HG03558 (cell line): ENCODE measurements around the gene DRD5.

ENCODE experiments used
- ATAC-seq: cut with Tn5 transposase; IDR thresholded peaks from one replicate; pipeline ENCODE4 v1.9.1; 2021; ENCODE audit warnings: moderate number of reproducible peaks; ENCODE audit not compliant: unreplicated experiment; ENCODE audit errors: extremely low read depth

The DRD5 gene

GRCh38 chr4:9812501-9813340, 31.3 kb downstream of the DRD5 start:
- peak; percentile 87 for ATAC-seq

GRCh38 chr4:9816285-9816684, 34.9 kb downstream of the DRD5 start:
- ATAC-seq, result no peak

GRCh38 chr4:9820343-9820742, 38.9 kb downstream of the DRD5 start:
- ATAC-seq, result no peak

GRCh38 chr4:9825049-9825448, 43.6 kb downstream of the DRD5 start:
- ATAC-seq, result peak; percentile 59

GRCh38 chr4:9826551-9826950, 45.1 kb downstream of the DRD5 start:
- no peak for ATAC-seq

GRCh38 chr4:9832640-9833039, 51.2 kb downstream of the DRD5 start:
- no peak for ATAC-seq

GRCh38 chr4:9833421-9833820, 52.0 kb downstream of the DRD5 start:
- ATAC-seq, result no peak
